Measurements from ENCODE around the gene DGKI. TPM values are rescaled to one million over a fixed set of nuclear protein-coding genes. Genes with fewer than 3 reads are reported as not detected.
"Not testable (repeated sequence)": the region's sequence is repeated elsewhere in the genome, so short reads cannot be mapped to it uniquely, and the experiment has no call there.

The DGKI gene
- total RNA-seq, 1 experiment from 2014 or later, result 0.55 TPM

DNA sequence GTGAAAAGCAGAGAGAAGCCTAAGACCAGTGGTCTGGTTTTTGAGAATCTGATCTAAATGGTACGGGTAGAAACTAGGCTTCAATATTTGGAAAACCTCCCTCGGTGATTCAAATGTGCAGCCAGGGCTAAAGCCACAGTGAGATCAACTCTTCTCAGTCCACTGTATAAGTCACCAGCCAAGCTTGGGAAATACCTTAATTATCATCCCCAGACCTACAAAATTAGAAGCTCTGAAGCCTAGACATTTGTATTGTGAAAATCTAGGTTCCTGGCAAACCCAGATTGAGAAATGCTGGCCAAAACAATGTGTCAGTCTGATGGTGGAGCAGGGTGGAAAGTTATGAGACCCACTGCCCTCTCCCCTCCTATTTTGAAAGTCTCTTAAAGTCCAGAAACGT, 131.7 kb downstream of the DGKI start:
- H3K9me3 Mint-ChIP-seq, result no peaks in the 10 kb centered on the region

DNA sequence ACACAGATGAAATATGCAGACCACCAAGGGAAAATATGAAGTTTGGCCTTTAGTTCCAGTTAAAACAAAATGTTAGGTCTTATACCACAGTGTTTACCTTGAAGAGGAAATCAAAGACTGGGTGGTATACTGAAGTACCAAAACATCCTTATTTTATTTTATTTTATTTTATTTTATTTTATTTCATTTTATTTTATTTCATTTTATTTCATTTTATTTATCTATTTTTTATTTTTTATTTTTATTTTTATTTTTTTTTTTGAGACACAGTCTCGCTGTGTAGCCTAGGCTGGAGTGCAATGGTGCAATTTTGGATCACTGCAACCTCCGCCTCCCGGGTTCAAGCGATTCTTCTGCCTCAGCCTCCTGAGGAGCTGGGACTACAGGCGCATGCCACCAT, 140.4 kb downstream of the DGKI start:
- not testable (repeated sequence) for H3K4me1 Mint-ChIP-seq
- H3K36me3 Mint-ChIP-seq (ENCODE audit: insufficient read depth in 1 of 3, low read depth in 3 of 3), result peaks cover 2 to 11% (median 6%) of the 10 kb centered on the region in 3 experiments

More for the DNA sequence above, 131.7 kb downstream of the DGKI start:
- H3K27ac ChIP-seq (ENCODE audit: insufficient read length, low read depth, low read length), result no peak overlapping the region
- H3K9me3 ChIP-seq (ENCODE audit: control insufficient read depth, low read depth, low read length), result no peaks in the 10 kb centered on the region
- no peak overlapping the region for H2BK12ac ChIP-seq (ENCODE audit: insufficient read length, low read depth, low read length)
- H2AK5ac ChIP-seq (ENCODE audit: insufficient read length, low read length), result no peak overlapping the region
- H4K20me1 ChIP-seq (ENCODE audit: control insufficient read depth, insufficient read depth, insufficient read length), result no peaks in the 10 kb centered on the region
- no peaks in the 10 kb centered on the region for H3K4me1 ChIP-seq (ENCODE audit: insufficient read depth, low read length)
- H3K36me3 Mint-ChIP-seq (ENCODE audit: insufficient read depth in 1 of 3, low read depth in 3 of 3), result no peaks in the 10 kb centered on the region; a peak in 1 of 7 replicates
- H3K23me2 ChIP-seq (ENCODE audit: insufficient read length, low read depth, low read length, poor library complexity, severe bottlenecking), result no peaks in the 10 kb centered on the region
- no peak overlapping the region for H3K27ac Mint-ChIP-seq
- H3K27me3 ChIP-seq (ENCODE audit: insufficient read depth, low read length), result no peaks in the 10 kb centered on the region
- H3K56ac ChIP-seq (ENCODE audit: insufficient read length, low read depth, low read length), result no peak overlapping the region
- peaks cover 5% of the 10 kb centered on the region; the same call in 1 of the 2 replicates for H3K27me3 Mint-ChIP-seq (ENCODE audit: low read depth)
- no peak overlapping the region for H3K4ac ChIP-seq (ENCODE audit: low read depth, low read length)
- H3K14ac ChIP-seq (ENCODE audit: insufficient read depth, low read length), result no peak overlapping the region
- H3K79me1 ChIP-seq (ENCODE audit: insufficient read depth, low read depth, low read length, poor library complexity, severe bottlenecking), result no peaks in the 10 kb centered on the region
- DNase-seq, result no peak
- WGBS (ENCODE audit: extremely low coverage, insufficient read length, low lambda C conversion rate), result no CpG with 5 or more reads among the region's 3 CpGs
- H3K4me1 Mint-ChIP-seq, result peaks cover 43 to 47% of the 10 kb centered on the region in 2 experiments
- no peaks in the 10 kb centered on the region for H3K79me2 ChIP-seq (ENCODE audit: insufficient read depth, low read length)
- H2BK20ac ChIP-seq (ENCODE audit: low read depth, low read length, poor library complexity, severe bottlenecking), result no peak overlapping the region
- H2BK15ac ChIP-seq (ENCODE audit: low read depth, low read length), result no peak overlapping the region
- no peak overlapping the region for H3K18ac ChIP-seq (ENCODE audit: insufficient read length, low read depth, low read length)
- H2BK120ac ChIP-seq (ENCODE audit: low read depth, low read length, poor library complexity, severe bottlenecking), result no peak overlapping the region
- no peak overlapping the region for H3T11ph ChIP-seq (ENCODE audit: low read length)
- H4K91ac ChIP-seq (ENCODE audit: insufficient read length, low read depth, low read length), result no peak overlapping the region
- H4K8ac ChIP-seq (replicated peaks; ENCODE audit: insufficient read length, low read depth, low read length), result no peak overlapping the region
- H2BK5ac ChIP-seq (ENCODE audit: insufficient read length, low read length), result no peak overlapping the region
- no peak overlapping the region for H3K23ac ChIP-seq (ENCODE audit: insufficient read length, low read depth, low read length)
- TF ChIP-seq, protein P1, sequence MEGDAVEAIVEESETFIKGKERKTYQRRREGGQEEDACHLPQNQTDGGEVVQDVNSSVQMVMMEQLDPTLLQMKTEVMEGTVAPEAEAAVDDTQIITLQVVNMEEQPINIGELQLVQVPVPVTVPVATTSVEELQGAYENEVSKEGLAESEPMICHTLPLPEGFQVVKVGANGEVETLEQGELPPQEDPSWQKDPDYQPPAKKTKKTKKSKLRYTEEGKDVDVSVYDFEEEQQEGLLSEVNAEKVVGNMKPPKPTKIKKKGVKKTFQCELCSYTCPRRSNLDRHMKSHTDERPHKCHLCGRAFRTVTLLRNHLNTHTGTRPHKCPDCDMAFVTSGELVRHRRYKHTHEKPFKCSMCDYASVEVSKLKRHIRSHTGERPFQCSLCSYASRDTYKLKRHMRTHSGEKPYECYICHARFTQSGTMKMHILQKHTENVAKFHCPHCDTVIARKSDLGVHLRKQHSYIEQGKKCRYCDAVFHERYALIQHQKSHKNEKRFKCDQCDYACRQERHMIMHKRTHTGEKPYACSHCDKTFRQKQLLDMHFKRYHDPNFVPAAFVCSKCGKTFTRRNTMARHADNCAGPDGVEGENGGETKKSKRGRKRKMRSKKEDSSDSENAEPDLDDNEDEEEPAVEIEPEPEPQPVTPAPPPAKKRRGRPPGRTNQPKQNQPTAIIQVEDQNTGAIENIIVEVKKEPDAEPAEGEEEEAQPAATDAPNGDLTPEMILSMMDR (conservative IDR thresholded peaks at IDR 0.05), result no peak
- no peak overlapping the region for H4K5ac ChIP-seq (ENCODE audit: insufficient read length, low read depth, low read length)
- no peak overlapping the region for H3K4me2 ChIP-seq (ENCODE audit: insufficient read depth, insufficient read length, low read length)
- H2AFZ ChIP-seq (ENCODE audit: low read length), result no peak overlapping the region
- H3K4me3 Mint-ChIP-seq, result no peak overlapping the region
- no peak overlapping the region for H3K9ac ChIP-seq (ENCODE audit: extremely low read depth, insufficient read length, low read length)

More for the DNA sequence above, 140.4 kb downstream of the DGKI start:
- not testable (repeated sequence) for H3K27me3 Mint-ChIP-seq (ENCODE audit: low read depth); H2BK5ac ChIP-seq (ENCODE audit: insufficient read length, low read length); H3K27me3 ChIP-seq (ENCODE audit: insufficient read depth, low read length); H2BK20ac ChIP-seq (ENCODE audit: low read depth, low read length, poor library complexity, severe bottlenecking); H2BK12ac ChIP-seq (ENCODE audit: insufficient read length, low read depth, low read length); H2BK120ac ChIP-seq (ENCODE audit: low read depth, low read length, poor library complexity, severe bottlenecking); H4K8ac ChIP-seq (replicated peaks; ENCODE audit: insufficient read length, low read depth, low read length); H3K4me3 Mint-ChIP-seq; H3K4me2 ChIP-seq (ENCODE audit: insufficient read depth, insufficient read length, low read length); H3T11ph ChIP-seq (ENCODE audit: low read length); H2AFZ ChIP-seq (ENCODE audit: low read length); H3K79me2 ChIP-seq (ENCODE audit: insufficient read depth, low read length); H3K27ac Mint-ChIP-seq; H3K23me2 ChIP-seq (ENCODE audit: insufficient read length, low read depth, low read length, poor library complexity, severe bottlenecking); H4K91ac ChIP-seq (ENCODE audit: insufficient read length, low read depth, low read length); H3K18ac ChIP-seq (ENCODE audit: insufficient read length, low read depth, low read length); H3K9ac ChIP-seq (ENCODE audit: extremely low read depth, insufficient read length, low read length); DNase-seq; H2BK15ac ChIP-seq (ENCODE audit: low read depth, low read length); H3K56ac ChIP-seq (ENCODE audit: insufficient read length, low read depth, low read length); H3K79me1 ChIP-seq (ENCODE audit: insufficient read depth, low read depth, low read length, poor library complexity, severe bottlenecking); H2AK5ac ChIP-seq (ENCODE audit: insufficient read length, low read length); H4K20me1 ChIP-seq (ENCODE audit: control insufficient read depth, insufficient read depth, insufficient read length); H3K4ac ChIP-seq (ENCODE audit: low read depth, low read length); H3K14ac ChIP-seq (ENCODE audit: insufficient read depth, low read length); H3K9me3 ChIP-seq (ENCODE audit: control insufficient read depth, low read depth, low read length); H3K4me1 ChIP-seq (ENCODE audit: insufficient read depth, low read length); H3K27ac ChIP-seq (ENCODE audit: insufficient read length, low read depth, low read length); H3K23ac ChIP-seq (ENCODE audit: insufficient read length, low read depth, low read length); H4K5ac ChIP-seq (ENCODE audit: insufficient read length, low read depth, low read length)
- peaks cover 12 to 13% of the 10 kb centered on the region in 2 experiments for H3K9me3 Mint-ChIP-seq
- WGBS (ENCODE audit: extremely low coverage, insufficient read length, low lambda C conversion rate), result no CpG with 5 or more reads among the region's 5 CpGs
